CD4-positive, alpha-beta T cell treated with Interleukin-17A for 1 hour (primary cell): ENCODE data around the gene TPR.
A peak's percentile ranks its signal among the peaks of the same experiment; 100 is the strongest.

Experiments
- DNase-seq: peaks from one replicate; pipeline ENCODE4 v3.0.0-alpha.2; 2020

The TPR gene

DNA sequence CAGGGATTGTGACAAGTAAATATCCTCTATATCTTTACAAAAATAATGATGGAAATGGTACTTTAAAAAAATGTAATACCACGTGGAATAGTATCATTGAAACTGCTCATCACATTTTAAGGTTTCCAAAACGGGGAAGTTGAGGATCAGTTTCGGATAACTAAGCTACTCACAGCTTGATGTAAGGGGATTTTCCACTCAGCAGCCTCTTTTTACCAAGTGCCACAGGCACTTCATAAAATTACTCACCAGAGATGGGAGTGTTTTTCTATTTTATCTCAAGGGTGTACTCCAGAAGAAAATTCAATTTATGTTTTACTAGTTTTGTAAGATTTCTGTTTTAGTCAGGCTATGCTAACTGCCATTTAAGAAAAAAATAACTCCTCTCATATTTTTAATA lies 91.7 kb downstream of the TPR start:
- DNase-seq: no peak

DNA sequence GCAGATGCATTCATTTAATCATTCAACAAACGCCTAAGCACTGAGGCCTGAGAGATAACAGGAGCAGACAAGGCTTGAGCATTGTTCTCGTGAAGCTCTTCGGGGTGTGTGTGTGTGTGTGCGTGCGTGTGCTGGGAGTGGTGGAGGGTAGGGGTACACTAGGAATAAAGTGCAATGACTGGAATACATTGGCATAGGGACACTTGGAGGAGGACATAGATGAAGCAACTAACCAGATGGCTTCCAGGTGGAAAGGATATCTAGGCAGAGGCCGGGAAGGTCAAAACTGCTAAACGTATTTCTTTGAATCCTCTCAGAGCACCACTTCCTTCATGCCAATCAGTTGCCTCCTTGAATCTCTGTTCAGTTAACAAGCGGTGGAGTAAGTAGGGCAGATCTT lies 92.6 kb downstream of the TPR start:
- no peak for DNase-seq

DNA sequence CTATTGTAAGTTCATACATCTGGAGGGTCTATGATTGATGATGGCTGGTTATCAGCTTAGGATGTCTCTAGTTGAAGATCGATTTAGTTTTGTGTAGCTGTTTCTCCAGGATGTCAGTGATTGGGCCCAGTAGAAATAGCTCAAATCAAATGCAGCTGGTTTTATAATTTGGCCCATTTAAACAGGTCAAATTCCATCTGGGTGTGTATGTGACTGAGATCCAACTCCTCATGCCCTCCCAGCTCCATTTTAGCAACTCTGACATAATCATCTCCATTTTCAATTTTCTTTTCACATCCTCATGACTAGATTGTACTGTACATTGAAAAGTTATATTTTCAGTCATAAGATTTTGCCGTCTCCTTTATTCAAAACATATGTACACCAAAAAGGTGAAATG lies 99.2 kb downstream of the TPR start:
- no peak for DNase-seq

DNA sequence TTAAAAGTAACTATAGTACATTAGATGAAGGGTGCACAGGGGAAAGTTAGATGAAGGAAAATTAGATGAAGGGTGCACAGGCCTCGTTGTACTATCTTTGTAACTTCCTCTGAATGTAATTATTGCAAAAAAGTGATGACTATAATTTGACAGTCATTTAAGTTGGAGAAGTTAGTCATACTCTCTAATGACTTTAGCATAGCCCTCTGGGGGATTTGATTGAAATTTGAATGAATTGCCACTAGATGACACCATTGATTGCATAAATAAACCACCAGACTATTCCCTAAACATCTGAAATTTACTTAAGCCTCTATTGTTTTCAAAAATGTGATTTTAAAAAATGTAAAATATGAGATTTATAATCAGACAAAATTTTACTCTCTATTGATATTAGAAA lies 102.6 kb downstream of the TPR start:
- peak; percentile 19 for DNase-seq

DNA sequence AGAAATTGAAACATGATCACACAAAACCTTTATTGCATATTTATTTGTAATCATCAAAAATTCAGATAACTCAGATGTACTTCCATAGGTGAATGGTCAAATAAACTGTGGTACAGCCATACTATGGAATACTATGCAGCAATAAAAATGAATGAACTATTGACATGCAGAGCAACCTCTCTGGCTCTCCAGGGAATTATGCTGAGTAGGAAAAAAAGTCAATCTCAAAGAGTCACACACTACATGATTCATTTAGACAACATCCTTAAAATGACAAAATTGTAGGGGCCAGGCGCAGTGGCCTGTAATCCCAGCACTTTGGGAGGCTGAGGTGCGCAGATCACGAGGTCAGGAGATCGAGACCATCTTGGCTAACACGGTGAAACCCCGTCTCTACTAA lies 104.0 kb downstream of the TPR start:
- no peak for DNase-seq
